NT2/D1 (cell line): ENCODE results near the gene IL12RB1.

Experiments used
- DNase-seq: peaks from one replicate; pipeline ENCODE4 v3.0.0-alpha.2; 2011; ENCODE audit warnings: low read depth, low spot score
- H3K27me3 ChIP-seq: 2 replicates; pipeline ENCODE4 v1.6.0; 2011; ENCODE audit warnings: mild to moderate bottlenecking; ENCODE audit not compliant: insufficient read length, insufficient read depth
- H3K36me3 ChIP-seq: 2 replicates; pipeline ENCODE4 v1.6.1; 2011; ENCODE audit warnings: mild to moderate bottlenecking, low read length, mixed read lengths; ENCODE audit not compliant: insufficient read depth, insufficient read length
- H3K4me1 ChIP-seq: 2 replicates; pipeline ENCODE4 v1.5.1; 2011; ENCODE audit not compliant: insufficient read depth, insufficient read length
- H3K4me3 ChIP-seq: 2 replicates; pipeline ENCODE4 v1.5.1; 2011; ENCODE audit warnings: low read depth; ENCODE audit not compliant: insufficient read length
- H3K9ac ChIP-seq: 2 replicates; pipeline ENCODE4 v1.6.0; 2011; ENCODE audit warnings: low read depth; ENCODE audit not compliant: insufficient read length
- H3K9me3 ChIP-seq: 2 replicates; pipeline ENCODE4 v1.5.1; 2011; ENCODE audit warnings: mild to moderate bottlenecking, low read length; ENCODE audit not compliant: insufficient read depth
- SUZ12 ChIP-seq: IDR thresholded peaks from 2 replicates; pipeline ENCODE4 v1.6.1; 2011; ENCODE audit not compliant: insufficient read length, insufficient read depth; ENCODE audit errors: extremely low read depth
- YY1 ChIP-seq: IDR thresholded peaks from 2 replicates; pipeline ENCODE4 v1.6.1; 2011; ENCODE audit not compliant: insufficient read length, insufficient read depth
- ZNF274 ChIP-seq: IDR thresholded peaks from 2 replicates; pipeline ENCODE4 v1.6.1; 2011; ENCODE audit warnings: mild to moderate bottlenecking, low read depth, low read length

Gene IL12RB1

DNA sequence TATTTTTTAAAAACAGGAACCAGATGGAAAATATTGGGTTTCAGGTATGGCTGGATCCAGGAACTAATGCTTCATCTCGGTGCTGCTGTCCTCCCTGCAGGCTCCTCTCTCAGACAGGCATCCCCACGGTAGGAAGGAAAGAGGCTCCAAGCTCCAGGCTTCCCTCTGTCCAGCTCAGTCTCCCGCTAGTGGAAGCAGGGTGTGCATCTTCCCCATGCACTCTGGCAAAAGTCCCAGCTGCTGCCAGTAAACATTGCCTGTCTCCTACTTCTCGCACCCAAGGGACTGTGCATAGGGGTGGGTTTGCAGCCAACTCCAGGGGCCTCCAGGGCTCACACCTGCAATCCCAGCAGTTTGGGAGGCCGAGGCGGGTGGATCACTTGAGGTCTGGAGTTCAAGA is 29.2 kb downstream of the IL12RB1 start:
- TF ChIP-seq YY1 (no peak), ZNF274 (no peak), SUZ12 (no peak)
- no peak for DNase-seq
- H3K27me3 ChIP-seq: no peaks in the 10 kb centered on the region
- H3K4me3 ChIP-seq: no peak overlapping the region
- H3K4me1 ChIP-seq: peaks cover 7% of the 10 kb centered on the region
- no peaks in the 10 kb centered on the region for H3K9me3 ChIP-seq
- no peaks in the 10 kb centered on the region for H3K36me3 ChIP-seq
- H3K9ac ChIP-seq: peak overlapping the region; percentile 50

DNA sequence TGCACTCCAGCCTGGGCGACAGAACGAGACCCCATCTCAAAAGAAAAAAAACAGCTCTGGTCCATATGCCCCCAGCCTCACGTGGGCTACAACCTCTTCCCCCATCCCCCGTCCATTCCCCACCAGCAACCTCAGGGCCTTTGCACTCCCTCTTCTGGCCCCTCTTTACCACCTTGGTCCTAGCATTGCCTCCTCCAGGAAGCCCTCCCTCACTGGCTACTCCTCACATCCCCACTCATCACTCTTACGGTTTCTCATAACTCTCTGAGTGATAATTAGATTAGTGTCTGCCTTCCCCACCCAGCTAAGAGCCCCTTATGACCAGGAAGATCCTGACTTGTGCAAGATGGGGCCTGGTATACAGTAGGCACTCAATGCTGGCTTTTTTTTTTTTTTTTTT is 30.8 kb downstream of the IL12RB1 start:
- no peaks in the 10 kb centered on the region for H3K36me3 ChIP-seq
- TF ChIP-seq YY1 (no peak), ZNF274 (no peak), SUZ12 (no peak)
- no peak for DNase-seq
- H3K27me3 ChIP-seq: no peaks in the 10 kb centered on the region
- no peak overlapping the region for H3K4me3 ChIP-seq
- peaks cover 7% of the 10 kb centered on the region for H3K4me1 ChIP-seq
- H3K9me3 ChIP-seq: no peaks in the 10 kb centered on the region
- no peak overlapping the region for H3K9ac ChIP-seq

DNA sequence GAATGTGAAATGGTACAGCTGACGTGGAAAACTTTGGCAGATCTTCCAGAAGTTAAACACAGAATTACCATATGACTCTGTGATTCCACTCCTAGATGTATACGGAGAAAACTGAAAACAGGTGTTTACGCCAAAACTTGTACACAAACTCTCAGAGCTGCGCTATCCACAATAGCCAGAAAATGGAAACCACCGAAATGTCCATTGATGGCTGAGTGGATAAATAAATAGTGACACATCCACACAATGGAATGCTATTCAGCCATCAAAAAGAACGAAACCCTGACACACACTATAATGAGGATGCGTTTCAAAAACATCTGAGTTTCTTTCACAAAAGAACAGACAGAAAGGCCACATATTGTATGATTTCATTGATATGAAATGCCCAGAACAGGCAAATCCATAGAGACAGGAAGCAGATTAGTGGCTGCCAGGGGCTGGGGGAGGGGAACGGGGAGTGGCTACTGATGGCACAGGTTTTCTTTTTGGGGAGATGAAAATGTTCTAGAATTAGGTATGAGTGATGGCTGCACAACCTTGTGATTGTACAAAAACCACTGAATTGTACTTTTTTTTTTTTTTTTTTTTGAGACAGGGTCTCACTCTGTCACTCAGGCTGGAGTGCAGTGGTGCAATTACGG is 33.0 kb downstream of the IL12RB1 start:
- Histone ChIP-seq H3K27me3 (no peaks in the 10 kb centered on the region), H3K4me3 (no peak overlapping the region), H3K9me3 (no peaks in the 10 kb centered on the region), H3K4me1 (peaks cover 7% of the 10 kb centered on the region), H3K36me3 (no peaks in the 10 kb centered on the region), H3K9ac (no peak overlapping the region)
- no peak for TF ChIP-seq YY1
- TF ChIP-seq SUZ12: no peak
- no peak for DNase-seq

DNA sequence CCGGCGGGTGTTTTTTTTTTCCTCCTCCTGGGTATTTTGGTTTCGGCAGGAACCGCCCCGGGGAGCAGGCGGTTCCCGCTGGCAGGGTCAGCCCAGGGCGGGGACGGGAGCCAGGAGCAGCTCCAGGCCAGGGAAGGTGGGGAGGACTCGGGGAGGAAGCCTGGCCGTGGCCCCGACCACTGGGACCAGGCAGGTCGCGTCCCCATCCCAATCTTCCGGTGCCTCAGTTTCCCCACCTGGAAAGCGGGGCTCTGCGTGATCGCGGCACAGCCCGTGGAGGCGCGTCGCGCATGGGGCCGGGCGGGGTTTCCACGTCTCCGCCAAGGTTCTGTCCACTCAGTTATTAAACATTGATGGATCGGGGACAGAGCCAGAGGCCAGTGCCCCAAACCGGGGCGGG is 34.8 kb downstream of the IL12RB1 start:
- H3K4me1 ChIP-seq: peaks cover 2% of the 10 kb centered on the region
- H3K9ac ChIP-seq: no peak overlapping the region
- no peaks in the 10 kb centered on the region for H3K9me3 ChIP-seq
- H3K27me3 ChIP-seq: no peaks in the 10 kb centered on the region
- no peaks in the 10 kb centered on the region for H3K36me3 ChIP-seq
- TF ChIP-seq ZNF274 (no peak), SUZ12 (no peak), YY1 (no peak)
- DNase-seq: no peak
- H3K4me3 ChIP-seq: no peak overlapping the region

DNA sequence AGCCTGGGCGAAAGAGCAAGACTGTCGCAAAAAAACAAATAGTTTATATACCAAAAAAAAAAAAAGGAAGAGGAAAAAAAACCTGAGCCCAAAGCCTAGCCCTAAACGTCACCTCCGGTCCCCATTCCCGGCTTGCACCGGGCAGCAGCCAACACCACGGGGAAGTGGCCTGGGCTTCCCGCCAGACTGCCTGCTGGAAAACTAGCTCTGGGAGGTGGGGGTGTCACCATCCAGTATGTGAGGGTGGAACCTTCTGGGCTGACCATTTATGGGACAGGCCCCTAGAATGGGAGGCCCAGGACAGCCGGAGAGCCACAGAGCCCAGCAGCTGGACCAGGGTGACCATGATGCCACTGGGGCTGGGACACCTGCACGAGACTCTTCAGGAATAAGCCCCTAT is 37.3 kb downstream of the IL12RB1 start:
- DNase-seq: no peak
- H3K36me3 ChIP-seq: no peaks in the 10 kb centered on the region
- H3K9me3 ChIP-seq: no peaks in the 10 kb centered on the region
- peaks cover 6% of the 10 kb centered on the region for H3K4me1 ChIP-seq
- no peaks in the 10 kb centered on the region for H3K27me3 ChIP-seq
- no peak overlapping the region for H3K9ac ChIP-seq
- H3K4me3 ChIP-seq: no peak overlapping the region
- TF ChIP-seq YY1: no peak
- TF ChIP-seq SUZ12: no peak
- no peak for TF ChIP-seq ZNF274

DNA sequence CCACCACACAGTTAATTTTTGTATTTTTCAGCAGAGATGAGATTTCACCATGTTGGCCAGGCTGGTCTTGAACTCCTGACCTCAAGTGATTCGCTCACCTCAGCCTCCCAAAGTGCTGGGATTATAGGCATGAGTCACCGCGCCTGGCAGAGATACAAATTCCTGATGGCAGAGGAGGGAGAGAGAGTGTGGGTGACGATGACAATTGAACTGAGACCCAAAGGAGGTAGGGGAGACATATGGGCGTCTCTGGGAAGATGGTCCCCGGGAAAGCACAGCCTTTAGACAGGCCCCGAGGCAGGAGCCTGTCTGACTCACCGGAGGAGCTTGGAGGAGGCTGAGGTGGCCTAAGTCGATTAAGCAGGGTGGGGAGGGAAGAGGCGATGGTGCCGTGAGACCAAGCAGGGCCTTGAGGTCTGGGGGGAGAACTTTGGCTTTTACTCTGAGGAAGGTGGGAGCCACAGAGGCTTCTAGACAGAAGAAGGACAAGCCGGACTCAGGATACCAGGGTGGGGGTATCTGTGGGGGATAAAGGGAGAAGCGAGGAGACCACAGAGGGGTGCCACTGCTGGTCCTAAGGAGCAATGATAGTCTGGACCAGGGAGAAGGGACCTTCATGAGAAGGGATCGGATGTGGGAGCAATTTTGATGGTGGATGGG is 40.5 kb downstream of the IL12RB1 start:
- TF ChIP-seq SUZ12 (no peak), ZNF274 (no peak), YY1 (no peak)

DNA sequence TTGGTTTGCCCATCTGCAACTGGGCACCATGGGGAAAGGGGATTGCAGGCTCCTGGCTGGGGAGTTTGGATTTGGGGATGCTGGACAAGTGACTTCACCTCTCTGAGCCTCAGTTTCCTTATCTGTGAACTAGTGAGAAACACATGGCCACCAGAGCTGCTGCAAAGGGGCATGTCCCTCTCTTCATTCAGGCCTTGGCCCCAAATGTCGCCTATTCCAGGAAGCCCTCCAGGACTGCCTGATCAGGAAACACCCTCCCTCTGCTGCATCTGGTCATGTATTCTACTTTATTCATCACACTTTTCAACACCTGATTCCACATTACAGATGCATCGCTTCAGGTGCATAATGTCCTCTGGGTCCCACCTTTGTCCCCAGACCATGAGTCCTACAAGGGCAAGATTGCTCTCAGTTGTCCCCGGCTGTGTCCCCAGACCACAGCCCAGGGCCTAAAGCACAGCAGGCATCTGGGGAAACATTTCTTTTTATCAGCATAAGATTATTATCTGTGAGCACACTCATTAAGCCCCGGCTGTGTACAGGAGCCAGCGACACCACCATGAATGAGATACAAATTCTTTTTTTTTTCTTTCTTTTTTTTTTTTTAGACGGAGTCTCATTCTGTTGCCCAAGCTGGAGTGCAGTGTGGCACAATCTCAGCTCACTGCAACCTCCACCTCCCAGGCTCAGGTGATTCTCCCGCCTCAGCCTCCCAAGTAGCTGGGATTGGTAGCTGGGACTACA is 41.3 kb downstream of the IL12RB1 start:
- peaks cover 6% of the 10 kb centered on the region for H3K4me1 ChIP-seq
- no peaks in the 10 kb centered on the region for H3K27me3 ChIP-seq
- H3K9me3 ChIP-seq: peaks cover 12% of the 10 kb centered on the region; the same call in 1 of the 2 replicates
- H3K36me3 ChIP-seq: no peaks in the 10 kb centered on the region
- DNase-seq: no peak
- H3K9ac ChIP-seq: peak overlapping the region; percentile 52
- TF ChIP-seq ZNF274: no peak
- no peak for TF ChIP-seq YY1
- TF ChIP-seq SUZ12: no peak
- no peak overlapping the region for H3K4me3 ChIP-seq

More for the DNA sequence above, 40.5 kb downstream of the IL12RB1 start:
- H3K27me3 ChIP-seq: no peaks in the 10 kb centered on the region
- peaks cover 6% of the 10 kb centered on the region for H3K4me1 ChIP-seq
- peak overlapping the region; percentile 17 for H3K9ac ChIP-seq
- no peak overlapping the region for H3K4me3 ChIP-seq
- peaks cover 5% of the 10 kb centered on the region; the same call in 1 of the 2 replicates for H3K9me3 ChIP-seq
- no peaks in the 10 kb centered on the region for H3K36me3 ChIP-seq
- DNase-seq: no peak
